Neural crest cell (in vitro differentiated cells): ENCODE measurements around the gene GRIK3. TPM values are rescaled to one million over a fixed set of nuclear protein-coding genes. Genes with fewer than 3 reads are reported as not detected.

Experiments used
- DNase-seq: peaks from one replicate; pipeline ENCODE4 v3.0.0; 2021; ENCODE audit warnings: low read depth, mixed read lengths, low spot score
- H3K27ac Mint-ChIP-seq: one replicate; pipeline ENCODE4 v1.8.0; 2021; ENCODE audit warnings: mild to moderate bottlenecking, mixed read lengths; ENCODE audit not compliant: unreplicated experiment
- H3K27me3 Mint-ChIP-seq: 2 replicates; pipeline ENCODE4 v1.8.0; 2021; ENCODE audit warnings: low read depth, mild to moderate bottlenecking, mixed read lengths
- H3K36me3 Mint-ChIP-seq: 2 replicates; pipeline ENCODE4 v1.8.0; 2021; ENCODE audit warnings: low read depth, mild to moderate bottlenecking, mixed read lengths
- H3K4me1 Mint-ChIP-seq: 2 replicates; pipeline ENCODE4 v1.8.0; 2021; ENCODE audit warnings: mixed read lengths
- H3K4me3 Mint-ChIP-seq: one replicate; pipeline ENCODE4 v1.8.0; 2021; ENCODE audit warnings: mild to moderate bottlenecking, mixed read lengths
- H3K9me3 Mint-ChIP-seq: 2 replicates; pipeline ENCODE4 v1.8.0; 2021; ENCODE audit warnings: mixed read lengths
- total RNA-seq: library from RNA; stranded (reverse); gene quantifications from 2 replicates; pipeline ENCODE4 v1.2.1, GENCODE V29; 2021
- TF ChIP-seq, protein P1 (sequence below): fragments of 200-600 bp; sonication (generic); conservative IDR thresholded peaks from 2 replicates; pipeline ENCODE4 v1.5.0; 2021; ENCODE audit warnings: antibody characterized with exemption, mild to moderate bottlenecking

GRIK3 gene
- total RNA-seq, 1 donor from 2014 or later = 2.4 TPM

DNA sequence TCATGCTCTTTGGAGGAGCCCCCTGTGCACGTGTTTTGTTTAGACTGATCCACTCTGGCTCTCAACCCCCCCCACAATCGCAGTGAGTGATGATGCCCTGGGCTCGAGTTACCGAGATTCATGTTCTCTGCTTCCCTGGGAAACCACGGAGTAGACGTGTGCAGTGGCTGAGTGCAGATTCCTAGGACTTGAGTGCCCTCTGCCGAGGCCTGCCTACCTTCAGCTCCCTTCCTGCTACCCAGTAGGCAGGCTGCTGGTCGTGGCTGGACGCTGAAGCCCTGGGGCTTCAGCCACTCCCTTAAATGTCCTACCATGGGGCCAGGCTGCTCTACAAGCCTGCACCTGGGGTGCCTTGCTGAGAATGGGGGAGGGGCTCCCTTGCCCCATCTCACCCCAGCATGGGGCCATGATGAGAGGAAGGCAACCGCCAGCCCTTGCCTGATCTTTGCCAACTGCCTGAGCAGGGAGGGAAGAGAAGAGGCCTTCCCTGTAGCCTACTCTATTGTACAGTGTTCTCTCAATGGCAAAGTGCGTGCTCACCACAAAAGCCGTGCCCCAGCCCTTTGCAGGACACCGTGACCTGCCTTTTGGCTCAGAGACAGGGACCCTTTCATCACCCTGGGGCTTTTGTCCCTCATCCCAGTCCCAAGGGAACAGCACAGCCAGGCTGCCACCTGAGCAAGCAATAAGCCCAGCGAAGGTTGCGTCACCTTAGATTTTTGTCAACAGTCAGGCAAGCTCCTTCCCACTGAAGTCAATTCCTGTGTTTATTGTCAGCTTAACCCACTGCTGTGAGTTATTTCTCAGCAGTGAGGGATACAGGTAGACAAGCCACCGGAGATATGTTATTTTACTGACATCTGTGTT, 4.1 kb upstream of the GRIK3 start:
- peak overlapping the region; percentile 46 for H3K4me3 Mint-ChIP-seq
- DNase-seq = no peak
- H3K27ac Mint-ChIP-seq = no peak overlapping the region
- H3K4me1 Mint-ChIP-seq = peaks cover 57% of the 10 kb centered on the region
- TF ChIP-seq, protein P1, sequence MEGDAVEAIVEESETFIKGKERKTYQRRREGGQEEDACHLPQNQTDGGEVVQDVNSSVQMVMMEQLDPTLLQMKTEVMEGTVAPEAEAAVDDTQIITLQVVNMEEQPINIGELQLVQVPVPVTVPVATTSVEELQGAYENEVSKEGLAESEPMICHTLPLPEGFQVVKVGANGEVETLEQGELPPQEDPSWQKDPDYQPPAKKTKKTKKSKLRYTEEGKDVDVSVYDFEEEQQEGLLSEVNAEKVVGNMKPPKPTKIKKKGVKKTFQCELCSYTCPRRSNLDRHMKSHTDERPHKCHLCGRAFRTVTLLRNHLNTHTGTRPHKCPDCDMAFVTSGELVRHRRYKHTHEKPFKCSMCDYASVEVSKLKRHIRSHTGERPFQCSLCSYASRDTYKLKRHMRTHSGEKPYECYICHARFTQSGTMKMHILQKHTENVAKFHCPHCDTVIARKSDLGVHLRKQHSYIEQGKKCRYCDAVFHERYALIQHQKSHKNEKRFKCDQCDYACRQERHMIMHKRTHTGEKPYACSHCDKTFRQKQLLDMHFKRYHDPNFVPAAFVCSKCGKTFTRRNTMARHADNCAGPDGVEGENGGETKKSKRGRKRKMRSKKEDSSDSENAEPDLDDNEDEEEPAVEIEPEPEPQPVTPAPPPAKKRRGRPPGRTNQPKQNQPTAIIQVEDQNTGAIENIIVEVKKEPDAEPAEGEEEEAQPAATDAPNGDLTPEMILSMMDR = peak; percentile 45
- H3K27me3 Mint-ChIP-seq = peaks cover 92% of the 10 kb centered on the region
- H3K36me3 Mint-ChIP-seq = no peaks in the 10 kb centered on the region
- no peaks in the 10 kb centered on the region for H3K9me3 Mint-ChIP-seq

DNA sequence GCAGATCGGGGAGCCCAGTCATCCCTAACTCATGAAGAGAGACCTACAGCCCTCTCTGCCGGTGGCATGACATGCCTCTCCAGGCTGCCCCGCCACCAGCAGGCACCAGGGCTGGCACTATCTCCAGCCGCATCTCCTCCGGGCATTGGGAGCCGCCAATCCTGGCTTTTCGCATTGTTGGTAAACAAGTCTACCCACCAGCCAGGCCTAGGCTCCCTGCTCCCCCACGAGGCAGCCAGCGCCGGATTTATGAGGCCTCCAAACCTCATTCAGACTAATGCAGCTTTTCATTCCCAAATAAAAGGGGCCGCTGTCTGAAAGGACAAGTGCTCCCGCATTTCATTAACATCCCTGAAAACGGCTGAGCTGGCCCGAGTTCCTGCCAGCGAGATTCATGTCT, 3.4 kb upstream of the GRIK3 start:
- peaks cover 57% of the 10 kb centered on the region for H3K4me1 Mint-ChIP-seq
- no peak overlapping the region for H3K27ac Mint-ChIP-seq
- H3K4me3 Mint-ChIP-seq = peak overlapping the region; percentile 44
- no peaks in the 10 kb centered on the region for H3K9me3 Mint-ChIP-seq
- DNase-seq = no peak
- H3K27me3 Mint-ChIP-seq = peaks cover 93% of the 10 kb centered on the region
- TF ChIP-seq, protein P1 = no peak
- no peaks in the 10 kb centered on the region for H3K36me3 Mint-ChIP-seq

DNA sequence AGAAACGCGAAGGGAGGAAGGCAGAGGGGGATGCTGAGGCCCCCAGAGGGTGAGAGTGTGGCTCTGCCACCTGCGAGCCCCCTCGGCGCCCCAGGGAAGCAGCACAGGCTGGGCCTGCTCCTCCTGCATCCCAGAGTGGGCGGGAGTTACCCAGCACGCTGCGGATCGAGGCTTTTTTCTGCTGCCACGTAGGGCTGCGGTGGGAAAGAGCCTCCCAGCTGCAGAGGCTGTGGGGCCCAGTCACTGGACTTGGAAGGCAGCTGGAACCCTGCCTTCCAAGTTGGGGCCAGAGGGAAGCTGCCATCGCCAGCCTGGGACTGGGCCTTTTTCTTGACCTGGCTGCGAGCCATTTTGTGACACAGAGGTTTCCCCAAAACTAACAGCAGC, 2.3 kb upstream of the GRIK3 start:
- H3K27ac Mint-ChIP-seq = no peak overlapping the region
- H3K9me3 Mint-ChIP-seq = no peaks in the 10 kb centered on the region
- no peaks in the 10 kb centered on the region for H3K36me3 Mint-ChIP-seq
- H3K4me1 Mint-ChIP-seq = peaks cover 62% of the 10 kb centered on the region
- peaks cover 93% of the 10 kb centered on the region for H3K27me3 Mint-ChIP-seq
- TF ChIP-seq, protein P1 = no peak
- DNase-seq = no peak
- H3K4me3 Mint-ChIP-seq = no peak overlapping the region

DNA sequence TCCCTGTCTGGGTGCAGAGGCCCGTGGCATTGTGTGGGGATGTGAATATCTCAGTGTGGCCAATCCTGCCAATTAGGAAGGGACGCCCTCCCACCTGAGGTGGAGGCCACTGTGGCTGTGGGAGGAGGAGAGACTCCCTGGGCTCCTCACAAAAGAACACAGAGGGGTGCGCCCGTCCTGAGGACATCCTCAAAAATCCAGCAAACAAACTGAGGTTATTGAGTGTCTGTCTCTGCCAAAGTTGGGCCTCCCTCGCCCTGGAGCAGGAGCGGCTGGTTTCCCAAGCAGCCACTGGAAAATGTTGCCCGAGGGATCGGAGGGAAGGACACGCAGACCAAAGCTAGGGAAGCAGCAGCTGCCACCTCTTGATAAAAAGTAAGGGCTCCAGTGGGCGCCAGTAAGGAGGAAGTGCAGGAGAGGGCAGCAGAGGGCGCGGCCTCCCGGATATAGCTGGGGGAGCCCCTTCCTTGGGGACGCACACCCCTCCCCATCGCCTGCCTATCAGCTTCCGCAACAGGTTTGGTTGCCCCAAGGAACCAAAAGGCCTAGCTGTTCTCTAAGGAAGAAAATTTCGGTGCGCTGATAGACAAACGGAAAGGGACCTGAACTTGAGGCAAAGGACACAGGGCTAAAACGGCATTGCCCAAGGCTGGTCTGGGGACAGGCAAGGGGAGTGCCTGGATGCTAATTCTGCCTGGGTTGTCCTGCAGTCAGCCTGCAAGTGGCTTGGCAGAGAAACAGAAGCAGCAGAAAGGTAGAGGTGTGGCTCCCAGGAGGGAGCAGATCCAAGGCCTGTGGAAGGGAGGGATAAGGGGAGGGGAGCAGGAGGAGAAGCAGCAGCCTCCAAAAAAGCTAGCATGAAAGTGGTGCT, 1.7 kb upstream of the GRIK3 start:
- TF ChIP-seq, protein P1 = no peak
- Mint-ChIP-seq H3K9me3 (no peaks in the 10 kb centered on the region), H3K4me1 (peaks cover 66% of the 10 kb centered on the region), H3K27me3 (peaks cover 93% of the 10 kb centered on the region), H3K4me3 (peak overlapping the region; percentile 35), H3K27ac (no peak overlapping the region), H3K36me3 (no peaks in the 10 kb centered on the region)
- no peak for DNase-seq

DNA sequence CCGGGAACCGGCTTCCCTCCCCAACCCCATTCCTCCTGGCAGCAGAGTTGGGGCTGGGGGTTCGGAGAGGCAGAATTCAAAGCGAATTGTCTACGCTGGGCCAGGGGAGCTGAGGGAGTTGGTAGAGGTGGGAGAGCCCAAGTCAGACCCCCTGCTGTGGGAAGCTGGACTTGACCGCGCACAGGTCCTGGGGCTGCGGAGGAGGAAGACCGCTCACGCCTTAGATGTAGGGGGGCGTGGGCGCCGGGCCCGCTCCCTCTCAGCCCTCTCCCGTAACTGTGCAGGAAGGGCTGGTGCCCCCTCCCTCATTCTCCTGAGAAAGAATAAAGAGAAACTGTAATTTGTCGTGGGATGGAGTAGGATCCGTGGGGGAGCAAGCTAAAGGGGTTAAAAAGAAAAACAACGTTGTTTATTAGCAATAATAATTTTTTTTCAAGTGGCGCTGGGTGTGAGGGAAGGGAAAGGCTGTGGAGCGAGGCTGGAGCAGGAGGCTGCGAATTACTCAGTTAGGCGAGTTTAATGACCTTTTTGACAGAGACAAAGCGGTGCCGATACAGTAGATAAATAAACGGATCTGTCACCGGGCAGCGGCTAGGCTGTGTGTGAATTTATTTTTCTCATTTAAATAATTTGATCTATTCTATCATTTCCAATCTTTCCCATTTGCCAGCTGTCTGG, 838 bp upstream of the GRIK3 start:
- TF ChIP-seq, protein P1 = no peak
- no peak overlapping the region for H3K27ac Mint-ChIP-seq
- H3K4me3 Mint-ChIP-seq = peak overlapping the region; percentile 35
- H3K4me1 Mint-ChIP-seq = peaks cover 61% of the 10 kb centered on the region
- DNase-seq = no peak
- H3K9me3 Mint-ChIP-seq = no peaks in the 10 kb centered on the region
- H3K36me3 Mint-ChIP-seq = no peaks in the 10 kb centered on the region
- peaks cover 92% of the 10 kb centered on the region for H3K27me3 Mint-ChIP-seq
